Aorta (tissue), 5 donors: ENCODE results near the gene DHRS3. TPM values are rescaled to one million over a fixed set of nuclear protein-coding genes. Genes with fewer than 3 reads are reported as not detected.
"Not testable (repeated sequence)": the region's sequence is repeated elsewhere in the genome, so short reads cannot be mapped to it uniquely, and the experiment has no call there.

ENCODE experiments used
- ATAC-seq: fragments of 200-7000 bp; cut with Tn5 transposase; one replicate; pipeline ENCODE4 v1.9.1; 2022; ENCODE audit warnings: moderate library complexity; ENCODE audit not compliant: low FRiP score
- DNase-seq, 2 donors: peaks; one replicate each; pipeline ENCODE4 v3.0.0-alpha.2; 2020
- H3K27ac ChIP-seq, 2 donors: one replicate each; pipeline ENCODE4 v1.5.1; 2013; ENCODE audit warnings: low read length in 2 of 2, mild to moderate bottlenecking in 2 of 2, moderate library complexity in 2 of 2, control low read depth in 1 of 2, inconsistent platforms in 1 of 2, low read depth in 1 of 2
- H3K27me3 ChIP-seq, 2 donors: one replicate each; pipeline ENCODE4 v1.6.1; 2013; ENCODE audit warnings: control low read depth in 1 of 2, low read length in 1 of 2, mild to moderate bottlenecking in 1 of 2, moderate library complexity in 1 of 2; ENCODE audit not compliant: insufficient read depth in 2 of 2, control insufficient read depth in 1 of 2
- H3K36me3 ChIP-seq, 2 donors: one replicate each; pipeline ENCODE4 v1.6.1; 2013; ENCODE audit warnings: control low read depth in 1 of 2, low read length in 1 of 2, mild to moderate bottlenecking in 1 of 2; ENCODE audit not compliant: insufficient read depth in 2 of 2, control insufficient read depth in 1 of 2
- H3K4me1 ChIP-seq, 2 donors: one replicate each; pipeline ENCODE4 v1.6.1; 2013; ENCODE audit warnings: low read length in 2 of 2, control low read depth in 1 of 2, mild to moderate bottlenecking in 1 of 2, moderate library complexity in 1 of 2; ENCODE audit not compliant: insufficient read depth in 2 of 2, control insufficient read depth in 1 of 2
- H3K4me3 ChIP-seq, 2 donors: one replicate each; pipeline ENCODE4 v1.5.1; 2013; ENCODE audit warnings: low read length in 2 of 2, control low read depth in 1 of 2, mild to moderate bottlenecking in 1 of 2
- H3K9me3 ChIP-seq: one replicate; pipeline ENCODE4 v1.6.1; 2013; ENCODE audit warnings: mild to moderate bottlenecking, low read length; ENCODE audit not compliant: control insufficient read depth
- WGBS, 2 donors: extraction: QIAGEN DNeasy Blood & Tissue Kit; methylation state at CpG; one replicate each; pipeline ENCODE4 v1.1.7; 2013; 5-methylcytosine and 5-hydroxymethylcytosine counted together
- intact Hi-C, 2 donors: fragments of 100-400 bp; cut with DNase I; formaldehyde crosslinking; loops; one replicate each; pipeline versions ENCODE4 v1.14.2 to v1.15.0; 2022
- polyA plus RNA-seq, 2 donors: library from polyadenylated mRNA; stranded (reverse); fragments of 200-250 nt; gene quantifications; one replicate each; pipeline ENCODE4 v1.2.3, GENCODE V29; 2013
- total RNA-seq, 2 donors: library from RNA; stranded (reverse); fragmentation: NEBNext Ultra II Directional; extraction: Animal tissue kit (Norgen Biotek cat#: 25700); gene quantifications; one replicate each; pipeline ENCODE4 v1.2.1, GENCODE V29; 2021
- donor health status: healthy with polysubstance abuse.
- donor health status: Bipolar disorder and iron deficiency.
- donor health status: DM: no; HTN: no; CAD: no.
- donor health status: DM: no; HTN: no; CAD: no.
- donor health status: DM: yes; HTN: yes; CAD: no.

DHRS3 gene
- total and polyA plus RNA-seq, 4 donors: 27.5 to 325 (median 87.3) TPM

- H3K4me3 ChIP-seq: no peak overlapping the region
- H3K4me1 ChIP-seq: no peaks in the 10 kb centered on the region
- DNase-seq: no peak
- intact Hi-C loops: loop anchor here (5.0 to 10.0 kb wide), 2 partner anchors 380 to 532 kb away; no protein-coding TSS in a partner anchor
- no peak for ATAC-seq
- H3K9me3 ChIP-seq: no peaks in the 10 kb centered on the region
- H3K36me3 ChIP-seq: no peaks in the 10 kb centered on the region
- H3K27ac ChIP-seq: no peak overlapping the region
- H3K27me3 ChIP-seq: no peaks in the 10 kb centered on the region
- 92 to 96% methylated on average over 13 of the region's 13 CpGs for WGBS, 2 donors
These were observed 39.3 kb upstream of the DHRS3 start for GRCh38 chr1:12657060-12657884.

DNA sequence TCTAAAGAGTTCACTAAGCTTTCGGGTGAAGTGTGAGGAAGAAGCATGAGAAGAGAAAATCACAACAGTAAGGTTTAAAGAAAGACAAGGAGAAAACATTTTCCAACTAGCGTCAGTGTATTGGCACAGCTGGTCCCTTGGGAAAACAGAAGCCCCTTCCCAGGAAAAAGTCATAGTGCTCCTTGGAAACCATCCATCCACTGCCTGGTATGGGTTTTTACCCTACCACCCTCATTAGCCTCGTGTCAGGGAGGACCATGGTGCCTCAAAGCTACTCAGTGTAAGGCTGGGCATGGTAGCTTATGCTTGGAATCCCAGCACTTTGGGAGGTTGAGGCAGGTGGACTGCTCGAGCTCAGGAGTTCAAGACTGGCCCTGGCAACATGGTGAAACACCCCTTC, 38.6 kb upstream of the DHRS3 start:
- Histone ChIP-seq H3K4me3 (no peak overlapping the region), H3K27me3 (no peaks in the 10 kb centered on the region), H3K4me1 (no peaks in the 10 kb centered on the region), H3K27ac (no peak overlapping the region), H3K36me3 (no peaks in the 10 kb centered on the region), H3K9me3 (no peaks in the 10 kb centered on the region)
- DNase-seq (no peak), ATAC-seq (no peak)
- WGBS, 2 donors: 85 to 92% methylated on average over 4 of the region's 4 CpGs
- intact Hi-C loops: loop anchor here (5.0 to 10.0 kb wide), 2 partner anchors 379 to 532 kb away; no protein-coding TSS in a partner anchor

DNA sequence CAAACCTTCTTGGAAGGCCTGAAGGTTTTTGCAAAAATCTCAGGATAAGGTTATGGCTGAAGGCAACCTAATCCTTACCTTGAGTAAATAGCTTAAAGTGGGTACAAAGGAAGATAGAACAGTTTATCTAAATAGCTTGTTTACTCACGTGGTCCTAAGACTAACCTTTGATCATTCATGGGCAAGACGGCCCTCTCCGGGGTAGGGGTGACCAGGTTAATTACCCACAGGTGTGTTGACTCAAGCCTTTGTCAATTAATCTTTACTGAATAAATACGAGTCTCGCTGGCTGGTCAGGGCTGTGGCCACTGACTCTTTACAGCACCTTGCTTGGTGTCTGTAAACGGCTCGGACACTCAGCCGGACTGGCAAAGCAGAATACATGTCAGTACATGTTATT, 36.6 kb upstream of the DHRS3 start:
- ATAC-seq (no peak), DNase-seq (no peak)
- Histone ChIP-seq H3K4me3 (no peak overlapping the region), H3K9me3 (no peaks in the 10 kb centered on the region), H3K27me3 (no peaks in the 10 kb centered on the region), H3K4me1 (no peaks in the 10 kb centered on the region), H3K27ac (no peak overlapping the region), H3K36me3 (no peaks in the 10 kb centered on the region)
- intact Hi-C loops: loop anchor here (5.0 to 10.0 kb wide), 2 partner anchors 377 to 530 kb away; no protein-coding TSS in a partner anchor
- WGBS, 2 donors: 93 to 94% methylated on average over 8 of the region's 8 CpGs

- H3K4me1 ChIP-seq: no peaks in the 10 kb centered on the region
- H3K27me3 ChIP-seq: no peaks in the 10 kb centered on the region
- 84 to 86% methylated on average over 4 of the region's 4 CpGs for WGBS, 2 donors
- H3K4me3 ChIP-seq: no peak overlapping the region
- DNase-seq (no peak), ATAC-seq (no peak)
- H3K36me3 ChIP-seq: no peaks in the 10 kb centered on the region
- no peaks in the 10 kb centered on the region for H3K9me3 ChIP-seq
- intact Hi-C loops: loop anchor here in 1 of 2 donors (10.0 kb wide), 1 partner anchor 529 kb away; no protein-coding TSS in a partner anchor
- no peak overlapping the region for H3K27ac ChIP-seq
These were observed 36.1 kb upstream of the DHRS3 start for GRCh38 chr1:12654004-12654567.

- intact Hi-C loops: loop anchor here in 1 of 2 donors (10.0 kb wide), 1 partner anchor 525 kb away; no protein-coding TSS in a partner anchor
- WGBS, 2 donors: 48% methylated on average over 5 of the region's 5 CpGs
These were observed 32.0 kb upstream of the DHRS3 start for GRCh38 chr1:12649971-12650421.

GRCh38 chr1:12648741-12649140, 30.7 kb upstream of the DHRS3 start:
- intact Hi-C loops: no loop called here
- DNase-seq: no peak
- WGBS, 2 donors: 90 to 92% methylated on average over 7 of the region's 7 CpGs

More at GRCh38 chr1:12649971-12650421, 32.0 kb upstream of the DHRS3 start:
- Histone ChIP-seq H3K9me3 (no peaks in the 10 kb centered on the region), H3K4me1 (no peaks in the 10 kb centered on the region), H3K27ac (no peak overlapping the region), H3K36me3 (no peaks in the 10 kb centered on the region), H3K27me3 (no peaks in the 10 kb centered on the region), H3K4me3 (no peak overlapping the region)
- DNase-seq: no peak
- ATAC-seq: no peak

GRCh38 chr1:12645401-12645800, 27.4 kb upstream of the DHRS3 start:
- H3K9me3 ChIP-seq, H3K4me1 ChIP-seq, H3K4me3 ChIP-seq, H3K27ac ChIP-seq, H3K36me3 ChIP-seq, DNase-seq, intact Hi-C loops, H3K27me3 ChIP-seq, ATAC-seq: not testable (repeated sequence)
- 96% methylated on average over 9 of the region's 9 CpGs for WGBS, 2 donors

More at GRCh38 chr1:12648741-12649140, 30.7 kb upstream of the DHRS3 start:
- H3K4me1 ChIP-seq: no peaks in the 10 kb centered on the region
- ATAC-seq: no peak
- H3K4me3 ChIP-seq: no peak overlapping the region
- no peak overlapping the region for H3K27ac ChIP-seq
- no peaks in the 10 kb centered on the region for H3K27me3 ChIP-seq
- H3K9me3 ChIP-seq: no peaks in the 10 kb centered on the region
- H3K36me3 ChIP-seq: no peaks in the 10 kb centered on the region

GRCh38 chr1:12644829-12645228, 26.8 kb upstream of the DHRS3 start:
- 94 to 100% methylated on average over 2 of the region's 2 CpGs for WGBS, 2 donors
- DNase-seq (no peak), ATAC-seq (no peak)
- Histone ChIP-seq H3K27me3 (no peaks in the 10 kb centered on the region), H3K27ac (no peak overlapping the region), H3K4me3 (no peak overlapping the region), H3K9me3 (no peaks in the 10 kb centered on the region), H3K36me3 (no peaks in the 10 kb centered on the region), H3K4me1 (no peaks in the 10 kb centered on the region)
- intact Hi-C loops: no loop called here
